ENCODE results near the gene NUP58.

NUP58 gene, protein sequence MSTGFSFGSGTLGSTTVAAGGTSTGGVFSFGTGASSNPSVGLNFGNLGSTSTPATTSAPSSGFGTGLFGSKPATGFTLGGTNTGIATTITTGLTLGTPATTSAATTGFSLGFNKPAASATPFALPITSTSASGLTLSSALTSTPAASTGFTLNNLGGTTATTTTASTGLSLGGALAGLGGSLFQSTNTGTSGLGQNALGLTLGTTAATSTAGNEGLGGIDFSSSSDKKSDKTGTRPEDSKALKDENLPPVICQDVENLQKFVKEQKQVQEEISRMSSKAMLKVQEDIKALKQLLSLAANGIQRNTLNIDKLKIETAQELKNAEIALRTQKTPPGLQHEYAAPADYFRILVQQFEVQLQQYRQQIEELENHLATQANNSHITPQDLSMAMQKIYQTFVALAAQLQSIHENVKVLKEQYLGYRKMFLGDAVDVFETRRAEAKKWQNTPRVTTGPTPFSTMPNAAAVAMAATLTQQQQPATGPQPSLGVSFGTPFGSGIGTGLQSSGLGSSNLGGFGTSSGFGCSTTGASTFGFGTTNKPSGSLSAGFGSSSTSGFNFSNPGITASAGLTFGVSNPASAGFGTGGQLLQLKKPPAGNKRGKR

GRCh38 chr13:25301347-25302113 is at the start of gene NUP58:
NUP58 (plus strand) TSS chr13:25301625; CDS start chr13:25301774, 149 bp downstream.
- DNase-seq (ENCODE audit: low spot score) (peak; percentile 77), FAIRE-seq (peak; percentile 69)

DNA sequence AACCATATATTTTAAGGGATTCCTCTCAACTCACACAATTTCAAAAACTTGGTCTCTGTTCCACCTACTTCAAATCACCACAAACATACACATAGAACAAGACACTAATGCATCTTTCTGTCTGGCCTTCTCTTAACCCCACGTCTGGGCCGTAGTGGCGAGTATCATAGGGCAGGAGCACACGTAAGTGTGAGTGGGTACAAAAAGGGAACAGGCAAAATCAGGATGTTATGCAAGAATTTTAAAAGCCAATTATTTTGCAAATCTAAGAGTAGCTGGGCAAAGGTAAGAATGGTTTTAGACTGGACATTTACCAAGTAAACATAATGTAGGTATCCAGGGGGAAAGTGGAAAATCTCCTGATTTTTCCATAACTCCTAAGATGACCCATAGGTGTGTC is 49.2 kb upstream of the NUP58 start:
- FAIRE-seq: no peak
- no peak for DNase-seq (ENCODE audit: low spot score)

DNA sequence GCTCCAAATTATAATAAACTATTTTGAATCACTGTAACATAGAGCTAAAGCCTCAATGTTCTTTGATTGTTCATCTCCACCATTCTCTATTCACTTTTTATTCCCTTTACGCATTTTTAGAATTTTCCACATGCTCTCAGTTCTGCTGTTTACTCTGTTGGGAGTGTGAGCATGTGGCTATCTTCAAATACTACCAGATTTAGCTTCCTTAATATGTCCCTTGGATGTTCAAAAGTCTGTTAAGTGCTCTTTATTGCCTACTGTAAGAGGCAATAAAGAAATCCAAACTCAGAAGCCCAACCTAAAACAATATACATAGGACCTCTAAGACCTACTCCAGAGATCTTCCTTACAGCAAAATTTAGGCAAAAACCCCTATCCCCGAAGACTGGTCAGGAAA is 48.7 kb upstream of the NUP58 start:
- DNase-seq (ENCODE audit: low spot score): no peak
- no peak for FAIRE-seq

DNA sequence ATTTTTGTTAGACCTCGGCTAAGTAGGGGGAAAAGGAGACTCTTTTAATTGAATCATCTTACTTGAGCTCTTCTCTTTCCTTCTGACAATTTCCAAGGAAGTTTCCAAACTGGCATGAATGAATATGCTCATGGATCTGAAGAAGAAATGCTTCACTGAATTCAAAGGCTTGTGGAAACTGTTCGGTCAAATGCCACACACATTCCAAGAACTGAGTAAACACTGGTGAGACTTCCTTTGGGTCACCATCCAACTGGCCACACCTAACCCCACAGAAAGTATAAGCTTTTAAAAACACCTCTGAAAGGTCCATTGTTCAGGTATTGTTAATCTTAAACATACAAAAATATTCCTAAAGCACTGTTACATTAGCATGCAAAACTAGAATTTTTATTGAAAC is 47.7 kb upstream of the NUP58 start:
- peak; percentile 91 for FAIRE-seq
- peak; percentile 56 for DNase-seq (ENCODE audit: low spot score)

DNA sequence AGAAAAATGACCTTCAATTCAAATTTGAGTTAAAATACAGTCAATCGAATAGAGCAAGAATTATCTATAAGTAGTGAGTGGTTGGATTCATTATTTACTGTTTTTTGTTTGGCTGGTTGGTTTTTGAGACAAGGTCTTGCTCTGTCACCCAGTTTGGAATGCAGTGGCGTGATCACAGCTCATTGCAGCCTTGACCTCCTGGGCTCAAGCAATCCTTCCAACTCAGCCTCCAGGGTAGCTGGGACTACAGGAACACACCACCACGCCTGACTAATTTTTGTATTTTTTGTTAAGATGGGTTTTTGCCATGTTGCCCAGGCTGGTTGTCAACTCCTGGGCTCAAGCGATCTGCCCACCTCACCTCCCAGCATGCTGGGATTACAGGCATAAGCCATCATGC is 39.2 kb upstream of the NUP58 start:
- DNase-seq (ENCODE audit: low spot score): no peak
- FAIRE-seq: no peak

- FAIRE-seq: no peak
- no peak for DNase-seq (ENCODE audit: low spot score)
These were observed 34.7 kb upstream of the NUP58 start for GRCh38 chr13:25266706-25267105.

- FAIRE-seq (no peak), DNase-seq (ENCODE audit: low spot score) (no peak)
These were observed 33.7 kb upstream of the NUP58 start for GRCh38 chr13:25267715-25268114.

- no peak for FAIRE-seq
- DNase-seq (ENCODE audit: low spot score): no peak
These were observed 32.9 kb upstream of the NUP58 start for GRCh38 chr13:25268561-25268960.

GRCh38 chr13:25276748-25277147 is 24.7 kb upstream of the NUP58 start:
- peak; percentile 50 for DNase-seq (ENCODE audit: low spot score)
- FAIRE-seq: peak; percentile 52

DNA sequence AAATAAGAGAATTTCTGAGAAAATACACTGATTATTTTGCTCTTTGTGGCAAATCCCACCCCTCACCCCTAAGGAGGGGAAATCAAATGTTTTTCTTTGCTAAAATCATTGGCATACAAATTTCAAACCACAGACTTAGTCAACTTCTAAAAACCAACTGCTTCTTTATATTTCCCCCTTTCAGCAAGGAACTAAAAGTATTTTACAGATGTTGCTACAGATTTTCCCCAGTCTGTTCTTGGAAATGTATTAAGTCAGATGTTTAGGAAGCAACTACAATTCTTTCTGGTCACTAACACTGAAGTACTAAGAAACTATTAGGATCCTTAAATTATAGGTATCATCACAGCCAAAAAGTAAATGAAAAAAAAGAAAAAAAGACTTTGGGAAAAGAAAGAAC is 21.0 kb upstream of the NUP58 start:
- FAIRE-seq: no peak

DNA sequence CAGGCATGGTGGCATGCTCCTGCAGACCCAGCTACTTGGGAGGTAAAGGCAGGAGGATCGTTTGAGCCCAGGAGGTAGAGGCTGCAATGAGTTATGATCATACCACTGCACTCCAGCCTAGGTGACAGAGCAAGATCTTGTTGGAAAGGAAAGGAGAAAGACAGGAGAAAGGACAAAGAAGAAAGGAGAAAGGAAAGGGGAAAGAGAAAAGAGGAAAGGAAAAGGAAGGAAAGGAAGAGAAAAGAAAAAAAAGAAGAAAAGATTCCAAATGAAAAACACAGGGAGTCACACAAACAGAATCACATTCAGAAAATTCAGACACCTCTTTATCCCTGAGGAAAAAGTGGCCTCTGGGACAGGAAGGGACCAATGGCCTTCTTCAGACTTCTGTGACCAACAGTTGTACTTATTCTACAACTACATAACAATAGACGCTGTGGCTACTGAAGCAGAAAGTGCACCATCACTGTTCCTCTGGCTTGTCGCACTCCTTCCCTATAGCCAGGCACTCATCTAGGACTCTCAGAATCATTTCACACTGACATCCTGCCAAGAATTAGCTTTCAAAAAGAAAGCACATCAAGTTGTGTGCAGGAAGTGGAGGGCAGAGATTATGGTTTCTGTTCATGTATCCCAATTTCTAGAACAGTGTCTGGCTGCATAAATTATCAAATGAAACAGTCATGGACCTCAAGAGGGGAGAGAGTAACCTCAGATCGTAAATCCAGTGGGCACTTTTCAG is 20.1 kb upstream of the NUP58 start:
- FAIRE-seq (no peak), DNase-seq (ENCODE audit: low spot score) (no peak)

More for the DNA sequence above, 21.0 kb upstream of the NUP58 start:
- DNase-seq (ENCODE audit: low spot score): no peak

DNA sequence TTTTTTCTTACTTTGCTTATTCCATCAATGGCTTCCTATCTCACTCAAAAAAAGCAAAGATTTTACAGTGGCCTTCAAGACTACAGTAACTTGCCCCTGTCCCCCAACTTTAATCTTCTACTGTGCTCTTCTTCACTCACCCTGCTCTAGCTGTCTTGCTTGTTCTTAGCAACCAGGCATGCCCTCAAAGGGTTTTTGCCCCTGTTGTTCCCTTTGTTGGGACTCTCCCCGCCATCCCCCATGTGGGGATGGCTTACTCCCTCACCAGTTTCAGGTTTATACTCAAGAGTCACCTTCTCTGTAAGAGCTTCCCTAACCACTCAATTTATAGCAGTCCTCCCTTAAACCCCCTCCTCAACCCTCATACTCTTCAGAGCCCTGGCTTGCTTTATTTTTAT is 19.5 kb upstream of the NUP58 start:
- no peak for DNase-seq (ENCODE audit: low spot score)
- FAIRE-seq: no peak

GRCh38 chr13:25286308-25286968 is 15.0 kb upstream of the NUP58 start:
- FAIRE-seq: no peak
- DNase-seq (ENCODE audit: low spot score): peak; percentile 34

DNA sequence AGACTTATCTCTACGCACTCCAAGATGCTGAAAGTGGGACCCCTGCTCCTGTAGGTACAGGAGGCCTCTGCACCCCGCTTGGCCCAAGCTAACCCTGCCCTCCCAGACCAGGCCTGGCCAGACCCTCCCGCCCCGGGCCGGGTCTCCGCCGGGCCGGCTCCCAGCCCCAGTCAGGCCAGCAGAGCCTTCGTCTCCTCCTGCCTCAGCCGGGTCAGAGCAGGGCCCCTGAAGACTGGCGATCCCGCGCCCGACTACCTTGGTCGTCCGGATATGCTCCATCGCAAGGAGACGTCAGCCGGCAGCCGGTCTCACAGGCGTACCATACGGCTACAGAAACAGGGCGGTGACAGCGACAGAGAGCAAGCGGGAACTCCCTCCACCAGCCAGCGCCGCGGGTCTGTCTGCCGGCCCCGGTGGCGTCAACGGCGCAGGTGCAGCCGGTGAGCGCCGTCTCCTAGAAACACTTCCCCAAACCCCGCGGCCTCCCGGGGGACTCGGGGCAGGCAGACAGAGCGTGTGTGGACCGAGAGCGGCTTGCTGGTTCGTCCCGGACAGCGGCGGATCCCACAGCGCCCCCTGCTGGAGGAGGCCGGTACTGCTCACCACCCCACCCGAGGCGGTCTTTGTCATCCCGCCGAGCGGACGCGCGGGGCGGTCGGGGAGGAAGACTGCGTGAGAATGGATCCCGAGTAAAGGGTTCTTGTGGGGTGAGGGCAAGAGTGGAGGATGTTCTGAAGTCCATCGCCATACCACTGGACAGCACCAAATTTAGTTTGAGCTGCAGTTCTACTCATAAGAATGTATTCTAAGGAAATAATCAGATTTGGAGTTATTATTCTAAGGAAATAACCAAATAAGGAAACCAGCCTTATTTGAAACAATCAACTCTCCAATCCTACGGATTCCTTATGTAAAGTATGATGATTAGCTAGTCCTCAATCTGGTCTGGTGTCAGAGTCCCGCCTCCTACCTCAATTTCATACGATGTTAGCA is 14.2 kb upstream of the NUP58 start, which contains the start of gene MTMR6:
TSS of gene MTMR6 (minus strand) at position 520 of the 993 bp plus-strand sequence. CDS start at position 279, 241 bp downstream.
- DNase-seq (ENCODE audit: low spot score): peak; percentile 67
- FAIRE-seq: no peak

GRCh38 chr13:25288966-25289365 is 12.5 kb upstream of the NUP58 start:
- no peak for FAIRE-seq
- no peak for DNase-seq (ENCODE audit: low spot score)

DNA sequence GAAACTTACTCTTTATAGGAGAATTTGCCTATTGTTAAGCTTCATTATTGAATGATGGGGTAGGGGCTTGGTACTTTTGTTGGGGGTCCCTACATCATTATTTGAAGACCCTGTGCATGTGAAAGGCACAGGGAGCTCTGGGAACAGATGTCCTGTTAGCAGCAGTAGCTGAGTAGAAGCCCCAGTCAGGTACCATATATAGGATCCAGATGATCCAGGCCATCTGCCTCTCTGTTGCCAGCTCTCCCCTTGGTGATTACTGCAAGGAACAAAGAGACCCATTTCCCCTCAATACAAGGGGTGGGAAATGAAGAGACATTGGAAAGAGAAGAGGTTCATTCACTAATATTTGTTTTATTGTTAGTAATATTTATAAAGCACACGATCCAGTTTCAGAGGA is 9.7 kb upstream of the NUP58 start:
- DNase-seq (ENCODE audit: low spot score) (no peak), FAIRE-seq (no peak)

DNA sequence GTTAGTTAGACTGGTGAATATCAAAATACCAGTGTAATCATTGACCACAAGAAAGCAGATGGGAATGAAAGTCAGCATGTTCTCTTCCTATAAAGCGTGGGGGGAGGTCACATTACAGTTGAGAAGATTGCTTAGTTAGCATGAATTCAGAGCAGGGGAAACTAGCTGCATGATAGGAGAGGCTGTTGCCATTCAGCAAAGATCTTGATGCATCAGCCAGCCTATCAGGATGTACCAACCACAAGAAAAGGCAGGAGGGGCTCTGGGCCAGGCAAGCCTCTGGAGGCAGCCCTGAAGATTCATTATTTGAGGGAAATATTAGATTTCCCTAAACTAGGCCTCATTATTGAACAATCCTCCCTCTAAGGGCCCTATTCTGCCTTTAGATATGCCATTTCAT is 9.1 kb upstream of the NUP58 start:
- DNase-seq (ENCODE audit: low spot score) (peak; percentile 9), FAIRE-seq (no peak)

GRCh38 chr13:25295228-25295627 is 6.2 kb upstream of the NUP58 start:
- FAIRE-seq (no peak), DNase-seq (ENCODE audit: low spot score) (no peak)

- FAIRE-seq: no peak
These were observed 5.7 kb upstream of the NUP58 start for GRCh38 chr13:25295701-25296100.

More at GRCh38 chr13:25295701-25296100, 5.7 kb upstream of the NUP58 start:
- no peak for DNase-seq (ENCODE audit: low spot score)
